ENCODE results near the gene KCND2.

KCND2 gene

GRCh38 chr7:120794106-120794729 lies 521.2 kb downstream of the KCND2 start:
- H3K4me1 Mint-ChIP-seq (ENCODE audit: low read depth), result no peaks in the 10 kb centered on the region
- no peaks in the 10 kb centered on the region for H3K36me3 Mint-ChIP-seq (ENCODE audit: low read depth)
- no peak overlapping the region for H3K4me3 Mint-ChIP-seq
- H3K27ac Mint-ChIP-seq, result no peak overlapping the region
- peaks cover 12% of the 10 kb centered on the region for H3K27me3 Mint-ChIP-seq
- H3K9me3 Mint-ChIP-seq, result no peaks in the 10 kb centered on the region

- Mint-ChIP-seq H3K27me3 (peaks cover 9% of the 10 kb centered on the region), H3K4me3 (no peak overlapping the region), H3K4me1 (ENCODE audit: low read depth) (no peaks in the 10 kb centered on the region), H3K9me3 (no peaks in the 10 kb centered on the region), H3K27ac (no peak overlapping the region), H3K36me3 (ENCODE audit: low read depth) (no peaks in the 10 kb centered on the region)
These were observed 524.2 kb downstream of the KCND2 start for GRCh38 chr7:120797026-120797645.

GRCh38 chr7:120799147-120799546 lies 526.2 kb downstream of the KCND2 start:
- Mint-ChIP-seq H3K9me3 (no peaks in the 10 kb centered on the region), H3K27me3 (peaks cover 4% of the 10 kb centered on the region), H3K36me3 (ENCODE audit: low read depth) (no peaks in the 10 kb centered on the region), H3K4me3 (no peak overlapping the region), H3K4me1 (ENCODE audit: low read depth) (no peaks in the 10 kb centered on the region), H3K27ac (no peak overlapping the region)
